Osteocyte (in vitro differentiated cells): ENCODE data around the gene GFOD2. TPM values are rescaled to one million over a fixed set of nuclear protein-coding genes. Genes with fewer than 3 reads are reported as not detected.

Experiments used
- DNase-seq: peaks from one replicate; pipeline ENCODE4 v3.0.0; 2021; ENCODE audit warnings: mixed read lengths; ENCODE audit not compliant: unreplicated experiment; ENCODE audit errors: extremely low spot score
- H3K27ac Mint-ChIP-seq: one replicate; pipeline ENCODE4 v1.8.0; 2021; ENCODE audit warnings: mild to moderate bottlenecking, mixed read lengths; ENCODE audit not compliant: unreplicated experiment
- H3K27me3 Mint-ChIP-seq: one replicate; pipeline ENCODE4 v1.8.0; 2021; ENCODE audit warnings: mixed read lengths; ENCODE audit not compliant: unreplicated experiment
- H3K36me3 Mint-ChIP-seq: one replicate; pipeline ENCODE4 v1.8.0; 2021; ENCODE audit warnings: mixed read lengths; ENCODE audit not compliant: unreplicated experiment
- H3K4me1 Mint-ChIP-seq: one replicate; pipeline ENCODE4 v1.8.0; 2021; ENCODE audit warnings: mixed read lengths; ENCODE audit not compliant: unreplicated experiment
- H3K4me3 Mint-ChIP-seq: one replicate; pipeline ENCODE4 v1.8.0; 2021; ENCODE audit warnings: mild to moderate bottlenecking, moderate library complexity, mixed read lengths; ENCODE audit not compliant: unreplicated experiment
- H3K9me3 Mint-ChIP-seq: one replicate; pipeline ENCODE4 v1.8.0; 2021; ENCODE audit warnings: mixed read lengths; ENCODE audit not compliant: unreplicated experiment
- CTCF ChIP-seq: fragments of 200-600 bp; sonication (generic); IDR thresholded peaks from 2 replicates; pipeline ENCODE4 v1.5.0; 2021; ENCODE audit warnings: antibody characterized with exemption, mild to moderate bottlenecking, moderate library complexity
- total RNA-seq: library from RNA; stranded (reverse); gene quantifications from 2 replicates; pipeline ENCODE4 v1.2.1, GENCODE V29; 2021

GFOD2 gene
- total RNA-seq, 1 donor from 2014 or later = 22.2 TPM

DNA sequence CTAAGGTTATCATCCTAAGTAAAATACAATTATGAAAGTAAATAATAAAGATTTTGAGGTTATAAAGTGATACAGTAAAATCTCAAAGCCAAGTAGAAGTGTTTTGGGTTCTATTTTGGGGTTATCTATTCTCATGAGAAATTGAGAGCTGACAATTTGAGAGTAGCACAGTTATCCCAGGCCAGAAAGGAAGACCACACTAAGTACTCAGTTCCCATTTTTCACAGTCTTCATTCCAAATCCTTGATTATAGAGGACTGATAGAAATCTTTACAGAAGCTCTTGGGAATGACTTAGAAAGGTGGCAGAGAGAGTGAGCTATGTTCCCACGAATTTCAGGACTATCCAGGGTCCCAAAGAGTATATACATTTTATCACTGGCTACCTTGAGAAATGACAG lies 4.6 kb downstream of the GFOD2 start:
- H3K9me3 Mint-ChIP-seq = no peaks in the 10 kb centered on the region
- peaks cover 2% of the 10 kb centered on the region for H3K36me3 Mint-ChIP-seq
- no peaks in the 10 kb centered on the region for H3K27me3 Mint-ChIP-seq
- no peak overlapping the region for H3K4me3 Mint-ChIP-seq
- DNase-seq = no peak
- H3K4me1 Mint-ChIP-seq = peaks cover 16% of the 10 kb centered on the region
- no peak overlapping the region for H3K27ac Mint-ChIP-seq
- TF ChIP-seq CTCF = no peak

GRCh38 chr16:67713647-67714273 lies 5.4 kb downstream of the GFOD2 start:
- H3K36me3 Mint-ChIP-seq = peaks cover 2% of the 10 kb centered on the region
- DNase-seq = no peak
- no peak for TF ChIP-seq CTCF
- H3K4me3 Mint-ChIP-seq = no peak overlapping the region
- H3K27me3 Mint-ChIP-seq = no peaks in the 10 kb centered on the region
- no peaks in the 10 kb centered on the region for H3K9me3 Mint-ChIP-seq
- no peak overlapping the region for H3K27ac Mint-ChIP-seq
- H3K4me1 Mint-ChIP-seq = peaks cover 16% of the 10 kb centered on the region

DNA sequence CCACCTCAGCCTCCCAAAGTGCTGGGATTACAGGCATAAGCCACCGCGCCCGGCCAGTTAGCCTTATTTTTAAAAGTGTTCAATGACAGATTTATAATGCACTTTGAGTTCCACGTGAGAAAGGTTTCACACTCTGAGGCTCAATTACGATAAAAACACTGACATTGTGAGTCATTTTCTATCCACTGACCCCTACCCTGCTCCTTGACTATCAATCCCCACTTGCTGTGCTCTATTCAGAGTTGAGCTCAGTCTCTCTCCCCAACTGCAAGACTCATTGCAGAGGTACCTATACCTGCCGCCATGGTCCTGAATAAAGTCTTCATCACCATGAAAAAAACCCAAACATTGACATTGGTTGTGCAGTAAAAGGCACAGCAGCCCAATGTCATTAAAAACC lies 8.5 kb downstream of the GFOD2 start:
- TF ChIP-seq CTCF = no peak
- H3K27ac Mint-ChIP-seq = no peak overlapping the region
- H3K9me3 Mint-ChIP-seq = no peaks in the 10 kb centered on the region

DNA sequence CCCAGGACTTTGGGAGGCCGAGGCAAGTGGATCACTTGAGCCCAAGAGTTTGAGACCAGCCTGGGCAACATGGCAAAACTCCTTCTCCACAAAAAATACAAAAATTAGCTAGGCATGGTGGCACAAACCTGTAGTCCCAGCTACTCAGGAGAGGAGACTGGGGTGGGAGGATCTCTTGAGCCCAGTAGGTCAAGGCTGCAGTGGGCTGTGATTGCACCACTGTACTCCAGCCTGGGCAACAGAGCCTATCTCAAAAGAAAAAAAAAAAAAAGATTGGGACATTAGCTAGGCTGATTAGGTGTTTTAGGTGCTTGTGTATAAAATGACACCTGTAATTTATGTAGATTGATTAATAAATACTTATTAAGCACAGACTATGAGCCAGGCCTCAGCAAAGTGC lies 10.1 kb downstream of the GFOD2 start:
- TF ChIP-seq CTCF = no peak
- H3K9me3 Mint-ChIP-seq = no peaks in the 10 kb centered on the region
- DNase-seq = no peak
- peaks cover 2% of the 10 kb centered on the region for H3K36me3 Mint-ChIP-seq
- no peak overlapping the region for H3K27ac Mint-ChIP-seq
- H3K4me3 Mint-ChIP-seq = no peak overlapping the region
- H3K4me1 Mint-ChIP-seq = no peaks in the 10 kb centered on the region
- H3K27me3 Mint-ChIP-seq = no peaks in the 10 kb centered on the region

More for the DNA sequence above, 8.5 kb downstream of the GFOD2 start:
- H3K27me3 Mint-ChIP-seq = no peaks in the 10 kb centered on the region
- H3K4me3 Mint-ChIP-seq = no peak overlapping the region
- H3K36me3 Mint-ChIP-seq = peaks cover 2% of the 10 kb centered on the region
- no peaks in the 10 kb centered on the region for H3K4me1 Mint-ChIP-seq
- DNase-seq = no peak

DNA sequence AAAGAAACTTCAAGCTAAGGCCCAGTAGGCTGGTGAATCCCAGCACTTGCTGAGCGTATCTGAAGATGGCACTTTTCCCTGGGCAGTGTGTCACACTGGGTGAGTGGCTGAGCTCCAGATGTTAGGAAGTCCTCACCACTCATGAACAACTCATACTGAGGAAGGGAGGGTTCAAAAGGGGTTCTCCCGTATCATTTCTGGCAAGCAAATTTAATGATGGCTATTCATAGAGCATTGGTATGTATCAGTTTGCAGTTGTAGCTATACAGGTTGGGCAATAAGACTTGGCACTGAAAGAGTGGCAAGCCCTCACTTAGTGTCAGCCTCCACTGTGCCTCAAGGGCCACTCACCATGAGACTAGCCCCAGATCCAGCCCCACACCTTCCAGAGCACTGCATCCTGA lies 10.7 kb downstream of the GFOD2 start:
- DNase-seq = no peak
- peaks cover 2% of the 10 kb centered on the region for H3K36me3 Mint-ChIP-seq
- H3K9me3 Mint-ChIP-seq = no peaks in the 10 kb centered on the region
- no peak for TF ChIP-seq CTCF
- peaks cover 5% of the 10 kb centered on the region for H3K4me1 Mint-ChIP-seq
- no peak overlapping the region for H3K27ac Mint-ChIP-seq
- H3K27me3 Mint-ChIP-seq = no peaks in the 10 kb centered on the region
- no peak overlapping the region for H3K4me3 Mint-ChIP-seq
